ENCODE results near the gene ITPK1.

ITPK1 gene

GRCh38 chr14:93047157-93047556, 68.6 kb downstream of the ITPK1 start:
- no peak overlapping the region; the same call in 1 of the 2 replicates for H3K27ac ChIP-seq
- no peak for TF ChIP-seq CTCF (conservative IDR thresholded peaks at IDR 0.05)

GRCh38 chr14:93046705-93047050, 69.0 kb downstream of the ITPK1 start:
- TF ChIP-seq CTCF (conservative IDR thresholded peaks at IDR 0.05), result no peak
- H3K27ac ChIP-seq, result no peak overlapping the region; the same call in 1 of the 2 replicates

- no peak for TF ChIP-seq CTCF (conservative IDR thresholded peaks at IDR 0.05)
- no peak overlapping the region; the same call in 1 of the 2 replicates for H3K27ac ChIP-seq
These were observed 69.6 kb downstream of the ITPK1 start for GRCh38 chr14:93045965-93046704.

- no peak overlapping the region for H3K27ac ChIP-seq
- TF ChIP-seq CTCF (conservative IDR thresholded peaks at IDR 0.05), result no peak
These were observed 70.5 kb downstream of the ITPK1 start for GRCh38 chr14:93045211-93045674.

GRCh38 chr14:93044556-93044955, 71.2 kb downstream of the ITPK1 start:
- H3K27ac ChIP-seq, result no peak overlapping the region
- no peak for TF ChIP-seq CTCF (conservative IDR thresholded peaks at IDR 0.05)

- H3K27ac ChIP-seq, result no peak overlapping the region
- no peak for TF ChIP-seq CTCF (conservative IDR thresholded peaks at IDR 0.05)
These were observed 71.6 kb downstream of the ITPK1 start for GRCh38 chr14:93044121-93044520.

- TF ChIP-seq CTCF (conservative IDR thresholded peaks at IDR 0.05), result no peak
- H3K27ac ChIP-seq, result no peak overlapping the region
These were observed 72.5 kb downstream of the ITPK1 start for GRCh38 chr14:93042968-93043940.
